Peyer's patch (tissue), 4 donors: ENCODE results near the gene STUM.

Experiments
- CTCF ChIP-seq, 6 experiments: fragments of 450-650 bp in 4 of 6; fragments of 200-600 bp in 2 of 6; sonication (generic) in 1 of 6; IDR thresholded peaks; one replicate each; pipeline ENCODE4 v1.5.1; 2017 to 2019; ENCODE audit warnings: antibody characterized with exemption in 6 of 6, mild to moderate bottlenecking in 3 of 6, moderate library complexity in 1 of 6
- POLR2A ChIP-seq, 2 donors: fragments of 450-650 bp; IDR thresholded peaks; one replicate each; pipeline ENCODE4 v1.5.1; 2017; ENCODE audit warnings: antibody characterized with exemption in 2 of 2, mild to moderate bottlenecking in 2 of 2, moderate library complexity in 2 of 2

- TF ChIP-seq CTCF (IDR thresholded peaks at IDR 0.05) (no peak), POLR2A (IDR thresholded peaks at IDR 0.05) (no peak)
These were observed 16.9 kb downstream of the STUM start for GRCh38 chr1:226565476-226565875.
